ENCODE measurements around the gene FLRT2.

FLRT2 gene

GRCh38 chr14:85531587-85532373 lies 1.8 kb downstream of the FLRT2 start:
- no peak for DNase-seq

DNA sequence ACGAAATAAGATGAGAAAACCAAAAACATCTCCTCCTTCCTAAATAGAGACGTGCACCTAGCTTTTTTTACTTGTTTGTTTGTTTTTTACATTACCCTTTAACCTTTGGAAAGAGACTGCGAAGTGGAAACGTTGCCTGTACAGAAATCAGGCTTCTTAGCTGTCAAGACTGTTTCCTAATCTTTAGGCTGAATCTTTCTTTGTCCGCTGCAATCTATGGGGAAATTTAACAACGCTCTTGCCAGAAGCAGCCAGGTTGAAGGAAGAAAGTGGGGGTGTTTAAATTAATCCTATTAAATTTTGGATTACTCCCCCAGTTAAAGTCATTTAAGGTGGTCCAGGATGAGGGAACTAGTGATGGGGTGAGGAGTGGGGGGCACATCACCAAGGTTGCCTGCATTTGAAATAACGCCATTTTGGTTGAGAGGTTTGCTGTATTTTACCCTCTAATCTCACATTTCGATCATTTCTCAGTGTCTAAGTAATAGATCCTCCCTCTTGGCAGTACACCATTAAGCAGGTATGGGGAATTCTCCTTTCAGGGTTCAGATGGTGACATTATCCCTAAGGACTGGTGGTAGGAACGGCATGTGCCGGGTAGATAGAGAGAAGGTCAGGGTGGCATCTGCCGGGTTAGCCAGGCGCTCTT lies 2.6 kb downstream of the FLRT2 start:
- DNase-seq = no peak

DNA sequence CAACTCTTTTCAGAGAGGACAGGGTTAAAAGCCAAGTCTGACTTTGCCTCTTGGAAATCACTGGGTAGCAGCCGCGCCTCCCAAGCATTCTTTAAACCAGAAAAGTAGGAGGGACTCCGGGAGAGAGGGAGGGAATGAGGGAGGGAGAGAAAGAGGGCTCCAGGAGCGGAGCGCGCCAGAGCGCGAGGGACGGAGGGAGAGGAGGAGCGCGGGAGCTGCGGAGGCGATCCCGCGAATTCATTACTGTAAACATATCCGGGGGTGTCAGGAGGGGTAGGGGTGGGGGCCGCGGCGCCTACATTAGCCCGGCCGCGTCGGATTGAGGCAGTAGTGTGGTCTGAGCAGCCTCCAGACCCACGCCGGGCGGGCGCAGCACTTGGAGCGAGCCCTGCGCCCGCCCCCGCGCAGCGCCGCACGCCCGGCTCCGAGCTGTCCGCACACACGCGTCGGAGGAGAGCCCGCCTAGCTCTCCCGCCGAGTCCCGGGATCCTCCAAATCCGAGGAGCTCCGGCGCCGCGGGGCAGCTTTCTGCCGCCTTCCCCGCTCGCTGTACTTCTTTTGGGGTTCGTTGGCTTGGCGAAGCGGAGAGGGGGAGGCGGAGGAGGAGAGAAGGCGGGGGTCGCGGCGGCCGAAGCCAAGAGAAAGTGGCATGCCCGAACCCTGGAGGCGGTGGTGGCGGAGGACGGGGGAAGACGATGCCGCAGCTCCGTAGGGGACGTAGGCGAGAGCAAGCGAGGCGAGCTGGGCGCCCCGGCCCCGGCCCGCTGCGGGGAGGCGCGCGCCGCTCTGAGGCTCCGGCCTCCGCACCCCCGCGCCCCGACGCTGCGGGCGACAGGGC lies 3.3 kb downstream of the FLRT2 start:
- no peak for DNase-seq

GRCh38 chr14:85533861-85534291 lies 3.9 kb downstream of the FLRT2 start:
- DNase-seq = no peak

DNA sequence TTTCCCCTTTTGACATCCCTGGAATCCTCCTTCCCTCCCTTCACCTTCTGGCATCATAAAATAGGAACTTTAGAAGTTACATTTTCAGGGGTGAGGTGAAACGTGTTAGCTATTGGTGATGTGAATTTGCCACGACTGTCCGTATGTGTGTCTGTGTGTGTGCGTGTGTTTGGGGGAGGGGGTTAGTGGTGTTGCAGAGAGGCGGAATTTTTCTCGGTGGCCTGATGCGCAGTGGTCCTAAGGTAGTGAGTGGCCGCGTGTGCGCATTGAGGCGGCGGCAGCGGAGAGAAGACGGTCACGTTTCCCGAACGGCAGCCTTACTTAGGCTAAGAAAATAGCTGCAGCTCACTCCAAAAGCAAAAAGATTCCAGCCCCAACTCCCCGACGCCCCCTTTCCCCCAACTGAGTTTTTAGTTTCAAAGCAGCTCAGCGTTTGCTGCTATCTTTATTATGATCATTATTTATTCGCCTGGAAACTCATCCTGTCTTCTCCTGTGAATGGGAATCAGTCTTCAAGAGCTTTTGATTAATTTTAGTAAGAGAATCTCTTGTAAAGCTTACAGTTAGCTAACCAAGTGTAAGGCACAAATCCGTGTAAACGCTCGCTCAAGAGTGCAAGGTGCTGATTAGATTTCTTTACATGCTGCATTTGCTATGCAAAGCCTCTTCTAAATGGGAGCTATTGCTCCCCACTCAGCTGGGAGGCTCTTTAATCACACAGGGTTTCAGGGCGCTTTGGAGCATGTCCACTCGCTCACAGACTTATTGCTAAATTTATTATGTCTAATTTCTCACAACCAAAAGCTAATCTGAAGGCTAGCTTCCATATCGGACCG lies 4.7 kb downstream of the FLRT2 start:
- DNase-seq = no peak

- DNase-seq = no peak
Observed at GRCh38 chr14:85535321-85535720, 5.4 kb downstream of the FLRT2 start.

DNA sequence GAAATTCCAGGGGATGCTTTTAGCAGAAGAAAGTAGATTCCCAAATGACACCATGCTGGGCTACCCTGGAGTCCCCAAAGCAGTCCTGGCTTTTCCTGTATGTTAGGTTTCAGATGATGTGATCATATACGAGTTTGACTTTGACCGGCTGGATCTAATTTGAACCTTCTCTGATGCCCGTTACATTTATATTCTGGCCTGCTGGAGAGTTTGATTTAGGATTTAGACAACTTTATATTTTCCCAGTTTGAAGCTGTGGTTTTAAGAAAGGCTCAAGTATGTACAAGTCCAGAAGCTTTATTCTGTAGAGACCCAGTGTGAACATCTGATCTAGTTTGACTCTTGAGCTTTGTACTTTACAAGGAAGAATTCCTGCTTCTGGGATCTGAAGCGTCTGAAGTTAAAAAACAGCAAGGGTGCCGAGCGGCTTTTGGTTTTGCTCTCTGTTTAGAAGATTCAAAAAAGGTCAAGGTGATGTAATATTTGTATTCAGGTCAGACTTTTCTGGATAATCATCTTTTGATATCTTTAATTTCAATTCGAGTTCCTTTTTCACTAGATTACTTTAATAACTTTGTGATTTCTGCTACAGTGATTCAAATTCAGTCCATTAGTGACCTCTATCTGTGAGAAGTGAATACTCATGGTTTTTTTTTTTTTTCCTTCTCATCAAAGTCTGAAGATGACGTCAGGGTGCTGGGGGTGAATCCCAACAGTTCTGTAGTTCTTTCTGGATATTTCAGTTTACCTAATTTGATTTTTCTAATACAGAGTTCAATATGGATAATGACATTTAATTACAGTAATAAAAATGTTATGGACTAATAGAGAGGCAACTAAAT lies 6.3 kb downstream of the FLRT2 start:
- no peak for DNase-seq

- no peak for DNase-seq
Observed at GRCh38 chr14:85536833-85537190, 6.9 kb downstream of the FLRT2 start.

- DNase-seq = no peak
Observed at GRCh38 chr14:85537526-85537925, 7.6 kb downstream of the FLRT2 start.

DNA sequence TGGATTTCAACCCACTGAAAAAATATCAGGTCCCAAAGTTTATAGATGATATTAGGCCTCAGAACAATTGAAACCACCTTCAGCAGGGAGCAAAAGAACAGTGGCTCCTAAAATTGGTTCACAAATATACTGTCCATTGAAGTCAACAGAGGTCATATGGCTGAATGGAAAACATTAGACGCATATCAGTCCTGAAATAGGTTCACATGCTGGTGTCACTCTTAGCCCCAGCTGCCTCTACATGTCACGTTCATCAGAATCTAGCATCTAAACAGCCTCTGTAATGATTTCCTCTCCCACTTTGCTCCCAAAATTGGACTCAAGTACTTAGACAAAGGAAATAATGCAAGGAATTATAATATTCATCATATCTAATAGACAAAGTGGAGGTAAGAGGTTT lies 8.7 kb downstream of the FLRT2 start:
- DNase-seq = no peak

DNA sequence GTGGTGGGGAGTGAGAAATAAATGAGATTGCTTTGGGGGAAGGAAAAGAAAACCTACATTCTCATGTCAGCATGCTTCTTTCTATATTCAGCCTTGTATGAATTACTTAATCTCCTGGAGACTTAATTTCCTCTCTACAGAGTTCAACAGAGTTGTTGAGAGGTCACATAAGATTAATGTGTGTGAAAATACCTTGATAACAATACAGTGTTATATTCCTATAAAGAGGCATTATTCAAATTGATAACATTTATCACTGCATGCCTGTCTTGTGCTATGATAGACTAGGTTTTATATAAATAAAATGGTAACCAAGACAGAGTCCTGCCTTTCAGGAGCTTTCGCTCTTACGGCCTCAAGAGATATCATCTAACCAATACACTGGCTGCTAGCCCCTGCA lies 9.6 kb downstream of the FLRT2 start:
- no peak for DNase-seq

- no peak for DNase-seq
Observed at GRCh38 chr14:85542623-85543022, 12.7 kb downstream of the FLRT2 start.

DNA sequence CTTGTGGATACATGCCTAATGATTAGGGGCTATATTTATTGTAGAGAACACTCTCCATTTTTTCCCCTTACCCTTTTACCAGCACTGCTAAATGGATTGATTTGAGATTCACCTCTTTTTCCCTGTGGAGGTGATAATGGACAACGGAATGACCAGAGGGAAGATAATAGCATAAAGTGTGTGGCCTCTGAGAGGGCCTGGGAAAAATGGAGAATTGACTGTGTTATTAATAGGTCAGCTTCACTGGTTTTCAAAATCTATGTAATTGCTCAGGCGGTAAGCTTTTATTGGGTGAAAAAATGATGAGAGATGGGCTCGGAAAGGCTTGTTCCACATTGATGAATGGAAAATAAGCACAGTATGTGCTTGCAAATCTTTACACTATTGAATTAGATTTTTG lies 15.8 kb downstream of the FLRT2 start:
- no peak for DNase-seq

DNA sequence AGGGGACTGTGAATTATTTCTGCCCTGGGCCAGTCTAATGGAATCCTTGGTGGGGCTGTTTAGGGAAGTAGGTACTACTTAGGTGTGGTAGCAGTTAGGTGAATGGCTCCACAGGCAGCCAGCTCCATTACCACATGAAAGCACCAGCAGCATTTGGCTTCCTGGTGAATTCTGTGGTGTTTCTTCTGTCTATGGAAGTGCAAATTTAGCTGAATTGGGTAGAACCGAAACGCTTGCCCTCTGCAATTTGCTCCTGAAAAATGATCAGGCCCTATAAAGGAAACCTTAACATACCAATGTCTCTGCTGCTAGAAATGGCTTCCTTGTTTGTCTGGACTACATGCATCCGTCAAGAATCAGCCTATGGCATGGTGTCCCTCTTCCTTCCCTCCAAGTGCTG lies 16.4 kb downstream of the FLRT2 start:
- DNase-seq = no peak

DNA sequence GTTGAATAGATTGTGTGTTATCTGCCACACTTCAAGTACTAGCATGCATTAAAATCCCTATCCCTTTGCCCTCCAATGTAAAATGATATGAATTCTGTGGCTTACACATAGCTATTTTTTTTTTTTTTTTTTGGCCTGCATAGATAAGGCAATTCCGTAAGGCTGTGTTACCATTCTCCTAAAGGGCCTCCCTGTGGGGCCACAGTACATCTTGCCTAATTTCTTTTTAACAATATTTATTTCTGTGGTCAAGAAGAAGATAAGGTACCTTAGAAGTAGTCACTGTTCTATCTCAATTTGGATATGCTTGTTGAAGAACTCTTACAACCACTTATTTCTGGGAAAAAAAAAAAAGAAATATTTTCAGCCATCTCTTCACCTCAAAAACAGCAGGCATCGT lies 19.8 kb downstream of the FLRT2 start:
- no peak for DNase-seq

DNA sequence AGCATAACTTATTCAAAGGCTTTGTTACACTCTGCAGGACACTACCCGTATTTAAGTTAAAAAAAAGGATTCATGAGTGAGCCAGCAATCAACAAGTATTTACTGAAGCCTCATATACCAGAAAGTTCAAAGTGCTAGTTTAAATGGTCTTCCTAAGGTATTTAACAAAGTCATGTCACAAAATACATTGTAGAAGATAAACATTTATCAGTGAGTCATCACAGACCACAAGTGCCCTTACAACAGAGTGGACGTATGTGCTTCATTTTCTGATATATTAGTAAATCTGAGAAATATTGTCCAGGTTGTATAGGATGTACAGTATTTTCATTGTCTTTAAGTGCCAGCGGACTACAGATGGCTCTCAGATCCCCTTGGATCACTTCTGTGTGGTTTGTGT lies 24.2 kb downstream of the FLRT2 start:
- DNase-seq = no peak

GRCh38 chr14:85556267-85556666 lies 26.3 kb downstream of the FLRT2 start:
- DNase-seq = no peak

GRCh38 chr14:85558505-85558904 lies 28.6 kb downstream of the FLRT2 start:
- no peak for DNase-seq

DNA sequence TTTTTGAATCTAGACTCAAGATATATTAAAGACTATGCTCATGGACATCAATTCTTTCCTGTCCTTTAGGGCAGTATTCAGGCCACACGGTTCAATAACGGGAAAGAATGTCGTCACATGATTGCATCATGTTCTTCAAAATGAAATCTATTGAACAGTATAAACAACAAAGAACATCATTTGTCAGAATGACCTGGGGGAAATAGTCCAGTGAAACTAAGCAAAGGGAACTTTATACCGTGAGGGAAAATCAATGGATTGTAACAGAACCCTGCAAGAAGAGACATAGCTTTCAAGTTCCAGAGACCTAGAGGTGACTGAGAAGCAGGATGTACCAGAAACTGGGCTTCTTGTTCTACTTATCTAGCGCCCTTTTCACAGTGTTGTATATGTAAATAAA lies 32.7 kb downstream of the FLRT2 start:
- DNase-seq = no peak

DNA sequence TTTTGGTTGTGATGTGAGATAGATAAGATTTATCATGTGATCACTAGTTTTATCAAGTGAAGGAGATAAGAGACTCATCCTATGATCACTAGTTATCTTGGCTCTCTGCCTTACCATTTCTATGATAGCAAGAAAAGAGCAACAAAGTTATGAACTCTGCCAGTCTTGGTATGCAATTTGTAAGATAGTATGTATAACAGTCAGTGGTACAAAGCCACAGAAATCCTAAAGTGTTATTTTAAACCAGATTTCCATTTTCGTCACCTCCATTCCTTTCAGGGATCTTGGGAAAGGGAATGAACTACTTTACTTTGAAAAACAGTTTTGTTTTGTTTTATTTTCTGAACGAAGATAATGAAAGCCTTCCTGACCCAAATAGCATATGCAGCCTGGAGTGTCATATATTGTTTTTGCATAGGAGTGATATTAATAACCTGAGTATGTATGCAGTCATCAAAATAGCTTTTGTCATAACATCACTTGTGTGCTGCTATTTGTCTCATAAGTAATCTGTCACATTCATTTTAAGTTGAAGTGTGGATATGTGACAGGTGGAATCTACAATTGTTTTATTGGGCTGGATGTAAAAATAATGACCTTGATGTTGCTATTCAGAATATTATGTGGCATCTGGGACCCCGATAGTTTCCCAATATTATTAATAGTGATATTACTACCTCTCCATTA lies 35.0 kb downstream of the FLRT2 start:
- no peak for DNase-seq

GRCh38 chr14:85565862-85566296 lies 35.9 kb downstream of the FLRT2 start:
- no peak for DNase-seq

Data from DMS 273 treated with DMSO at 0.1 percent for 48 hours (cell line).